Middle frontal gyrus (tissue), 1 donor: Measurements from ENCODE around the gene PDS5B.
"Not testable (repeated sequence)": the region's sequence is repeated elsewhere in the genome, so short reads cannot be mapped to it uniquely, and the experiment has no call there.

Experiments used
- DNase-seq: peaks from one replicate; pipeline ENCODE4 v3.0.0-alpha.2; 2015; ENCODE audit warnings: low spot score; ENCODE audit errors: extremely low spot score

Gene PDS5B

GRCh38 chr13:32729097-32729496 lies 142.8 kb downstream of the PDS5B start:
- not testable (repeated sequence) for DNase-seq

- no peak for DNase-seq
Measured at GRCh38 chr13:32731074-32731473, 144.8 kb downstream of the PDS5B start.

- no peak for DNase-seq
Measured at GRCh38 chr13:32731576-32731975, 145.3 kb downstream of the PDS5B start.

- DNase-seq: no peak
Measured at GRCh38 chr13:32733690-32734089, 147.4 kb downstream of the PDS5B start.

GRCh38 chr13:32734511-32734910 lies 148.3 kb downstream of the PDS5B start:
- DNase-seq: no peak

GRCh38 chr13:32735859-32736258 lies 149.6 kb downstream of the PDS5B start:
- DNase-seq: no peak

- no peak for DNase-seq
Measured at GRCh38 chr13:32736648-32737047, 150.4 kb downstream of the PDS5B start.

- DNase-seq: no peak
Measured at GRCh38 chr13:32737111-32737571, 150.9 kb downstream of the PDS5B start.

- no peak for DNase-seq
Measured at GRCh38 chr13:32737679-32738078, 151.4 kb downstream of the PDS5B start.

GRCh38 chr13:32745509-32745908 lies 159.3 kb downstream of the PDS5B start:
- no peak for DNase-seq

- no peak for DNase-seq
Measured at GRCh38 chr13:32746474-32746873, 160.2 kb downstream of the PDS5B start.

- no peak for DNase-seq
Measured at GRCh38 chr13:32748305-32748704, 162.1 kb downstream of the PDS5B start.

- DNase-seq: no peak
Measured at GRCh38 chr13:32751340-32751739, 165.1 kb downstream of the PDS5B start.

GRCh38 chr13:32752311-32752710 lies 166.1 kb downstream of the PDS5B start:
- no peak for DNase-seq

GRCh38 chr13:32752997-32753606 lies 166.8 kb downstream of the PDS5B start:
- no peak for DNase-seq

- DNase-seq: no peak
Measured at GRCh38 chr13:32754179-32754578, 167.9 kb downstream of the PDS5B start.

GRCh38 chr13:32759152-32759551 lies 172.9 kb downstream of the PDS5B start:
- DNase-seq: no peak

GRCh38 chr13:32761472-32761871 lies 175.2 kb downstream of the PDS5B start:
- no peak for DNase-seq

GRCh38 chr13:32779119-32779518 lies 192.9 kb downstream of the PDS5B start:
- no peak for DNase-seq

- DNase-seq: no peak
Measured at GRCh38 chr13:32781906-32782305, 195.7 kb downstream of the PDS5B start.

GRCh38 chr13:32783067-32783466 lies 196.8 kb downstream of the PDS5B start:
- no peak for DNase-seq

- DNase-seq: no peak
Measured at GRCh38 chr13:32790731-32791130, 204.5 kb downstream of the PDS5B start.

- DNase-seq: no peak
Measured at GRCh38 chr13:32791545-32792172, 205.4 kb downstream of the PDS5B start.
